HTERT RPE-1 (cell line): ENCODE data around the gene MRPL18.
"Not testable (repeated sequence)": the region's sequence is repeated elsewhere in the genome, so short reads cannot be mapped to it uniquely, and the experiment has no call there.

Source experiments
- in situ Hi-C: fragments of 300-500 bp; cut with MboI; formaldehyde crosslinking; loops from 4 replicates; pipeline ENCODE4 v1.14.3; 2020; ENCODE audit warnings: low sequenced_read_pairs

The MRPL18 gene

DNA sequence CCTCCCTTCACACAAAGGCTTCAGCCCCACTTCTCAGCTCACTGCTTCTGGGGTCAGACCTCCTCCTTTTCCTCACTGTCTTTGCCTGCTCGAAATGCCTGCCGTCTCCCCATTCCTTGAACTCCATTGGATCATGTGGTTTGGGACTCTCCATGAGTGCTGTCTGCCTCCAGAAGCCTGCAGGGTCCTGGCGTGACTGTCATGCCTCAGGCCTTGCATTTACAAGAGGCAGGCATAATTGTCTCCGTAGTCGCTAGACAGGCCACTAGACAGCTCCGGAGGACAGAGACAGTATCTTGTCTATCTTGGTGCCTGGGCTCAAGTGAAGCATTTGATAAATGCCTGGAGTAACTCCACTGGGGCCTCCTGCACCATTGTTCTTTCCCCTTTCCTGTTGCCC, 25.1 kb downstream of the MRPL18 start:
- in situ Hi-C loops: no loop called here

DNA sequence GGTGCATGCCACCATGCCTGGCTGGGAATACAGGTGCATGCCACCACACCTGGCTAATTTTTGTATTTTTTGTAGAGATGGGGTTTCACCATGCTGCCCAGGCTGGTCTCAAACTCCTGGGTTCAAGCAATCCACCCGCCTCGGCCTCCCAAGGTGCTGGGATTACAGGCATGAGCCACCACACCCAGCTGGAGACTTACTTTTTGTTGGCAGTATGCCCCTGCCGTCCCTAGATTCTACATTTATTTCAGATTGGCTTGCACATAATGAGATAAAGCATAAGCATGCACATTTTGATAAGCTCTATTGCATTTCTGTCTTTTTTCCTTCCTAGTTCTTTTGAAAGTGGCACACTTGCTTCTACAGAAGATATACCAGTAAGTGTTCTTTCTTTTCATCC, 26.5 kb downstream of the MRPL18 start:
- in situ Hi-C loops: not testable (repeated sequence)

GRCh38 chr6:159817951-159818739, 27.9 kb downstream of the MRPL18 start:
- in situ Hi-C loops: no loop called here

DNA sequence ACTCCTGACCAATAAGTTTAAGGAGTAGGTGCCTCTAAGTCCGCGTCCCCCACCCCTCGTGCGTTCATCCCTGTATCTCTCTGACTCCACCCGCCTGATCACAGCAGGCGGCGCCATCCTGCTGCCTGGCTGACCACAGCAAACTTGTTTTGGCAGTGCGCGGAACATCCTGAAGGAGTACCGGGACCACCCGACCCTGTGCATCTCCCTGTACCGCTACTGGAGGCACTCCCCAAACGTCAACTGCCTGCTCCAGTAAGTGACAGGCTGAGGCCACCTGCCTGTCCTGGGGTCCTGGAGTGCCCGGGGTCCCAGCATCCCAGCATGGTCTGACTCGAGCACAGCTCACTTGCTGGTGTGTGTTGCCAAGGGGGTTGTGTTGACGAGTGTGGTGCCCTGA, 28.8 kb downstream of the MRPL18 start:
- in situ Hi-C loops: no loop called here

DNA sequence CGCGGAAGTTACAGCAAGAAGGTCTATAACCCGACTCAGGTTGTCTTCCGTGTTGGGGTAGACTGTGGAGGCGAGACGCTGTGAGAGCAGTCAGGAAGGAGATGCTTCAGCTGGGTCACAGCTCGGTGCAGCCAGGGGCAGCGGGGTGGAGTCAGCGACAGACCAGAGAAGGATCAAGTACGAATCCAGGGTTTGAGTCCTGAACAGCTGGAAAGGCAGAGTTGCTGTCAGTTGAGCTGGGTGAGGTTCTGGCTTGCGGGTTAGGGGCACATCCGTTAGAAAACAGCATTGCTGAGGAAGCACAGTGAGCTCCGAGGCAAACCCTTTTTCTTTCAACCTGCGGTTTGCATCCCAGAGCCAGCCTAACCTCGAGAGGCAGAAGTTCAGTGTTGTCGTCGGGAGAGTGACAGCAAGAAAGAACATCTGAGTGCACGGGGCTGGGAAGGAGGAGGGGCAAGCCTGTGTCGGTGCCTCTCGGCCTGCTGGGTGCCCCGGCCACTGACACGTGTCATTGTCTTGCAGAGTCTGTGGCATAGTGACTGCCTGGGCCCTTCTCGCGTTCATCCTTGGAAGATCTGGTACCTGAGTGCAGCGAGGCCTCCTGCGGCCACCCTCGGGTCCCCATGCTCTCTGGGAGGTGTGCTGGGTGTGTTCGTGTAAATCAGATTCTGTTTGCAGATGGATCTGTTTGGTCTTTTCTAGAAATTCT, 29.8 kb downstream of the MRPL18 start:
- in situ Hi-C loops: no loop called here

DNA sequence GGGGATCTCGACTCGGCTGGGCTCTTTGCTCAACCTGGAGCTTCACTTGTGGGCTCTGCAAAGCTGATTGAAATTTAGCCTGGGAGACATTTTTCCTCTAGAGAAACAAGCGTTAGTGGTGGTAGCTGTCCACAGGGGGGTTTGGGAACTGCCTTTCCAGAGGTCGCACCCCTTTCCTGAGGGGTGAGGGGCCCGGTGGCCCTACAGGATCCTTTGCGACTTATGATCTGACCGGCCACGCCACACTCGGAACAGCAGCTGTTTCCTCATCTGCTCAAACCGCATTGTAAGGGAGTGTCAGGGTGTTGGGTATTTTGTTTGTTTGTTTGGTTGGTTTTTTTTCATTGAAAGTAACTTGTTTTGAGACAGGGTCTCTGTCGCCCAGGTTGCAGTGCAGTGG, 30.9 kb downstream of the MRPL18 start:
- in situ Hi-C loops: no loop called here

GRCh38 chr6:159821726-159822125, 31.5 kb downstream of the MRPL18 start:
- in situ Hi-C loops: no loop called here

DNA sequence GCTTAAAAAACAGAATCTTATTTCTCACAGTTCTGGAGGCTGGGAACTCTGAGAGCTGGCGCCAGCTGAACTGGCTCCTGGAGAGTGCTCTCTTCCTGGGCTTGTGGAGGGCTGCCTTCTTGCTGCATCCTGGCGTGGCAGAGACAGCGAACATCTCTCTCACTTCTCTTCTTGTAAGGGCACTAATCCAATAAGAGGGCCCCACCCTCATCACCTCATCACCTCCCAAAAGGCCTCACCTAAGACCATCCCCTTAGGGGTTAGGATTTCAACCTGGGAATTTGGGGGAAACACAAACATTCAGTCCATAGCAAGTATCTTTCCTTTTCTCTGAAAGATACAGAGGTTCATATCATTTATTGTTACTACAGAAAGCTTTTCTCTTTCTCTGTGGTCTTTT, 33.7 kb downstream of the MRPL18 start:
- in situ Hi-C loops: no loop called here

DNA sequence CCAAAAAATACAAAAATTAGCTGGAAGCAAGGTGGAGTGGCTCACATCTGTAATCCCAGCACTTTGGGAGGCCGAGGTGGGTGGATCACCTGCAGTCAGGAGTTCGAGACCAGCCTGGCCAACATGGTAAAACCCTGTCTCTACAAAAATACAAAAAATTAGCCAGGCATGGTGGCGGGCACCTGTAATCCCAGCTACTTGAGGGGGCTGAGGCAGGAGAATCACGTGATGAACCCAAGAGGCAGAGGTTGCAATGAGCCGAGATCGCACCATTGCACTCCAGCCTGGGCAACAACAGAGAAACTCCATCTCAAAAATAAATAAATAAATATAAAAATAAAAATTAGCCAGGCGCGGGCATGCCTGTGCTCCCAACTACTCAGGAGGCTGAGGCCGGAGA, 34.4 kb downstream of the MRPL18 start:
- in situ Hi-C loops: not testable (repeated sequence)

- in situ Hi-C loops: no loop called here
Measured at GRCh38 chr6:159826004-159826403, 35.7 kb downstream of the MRPL18 start.

DNA sequence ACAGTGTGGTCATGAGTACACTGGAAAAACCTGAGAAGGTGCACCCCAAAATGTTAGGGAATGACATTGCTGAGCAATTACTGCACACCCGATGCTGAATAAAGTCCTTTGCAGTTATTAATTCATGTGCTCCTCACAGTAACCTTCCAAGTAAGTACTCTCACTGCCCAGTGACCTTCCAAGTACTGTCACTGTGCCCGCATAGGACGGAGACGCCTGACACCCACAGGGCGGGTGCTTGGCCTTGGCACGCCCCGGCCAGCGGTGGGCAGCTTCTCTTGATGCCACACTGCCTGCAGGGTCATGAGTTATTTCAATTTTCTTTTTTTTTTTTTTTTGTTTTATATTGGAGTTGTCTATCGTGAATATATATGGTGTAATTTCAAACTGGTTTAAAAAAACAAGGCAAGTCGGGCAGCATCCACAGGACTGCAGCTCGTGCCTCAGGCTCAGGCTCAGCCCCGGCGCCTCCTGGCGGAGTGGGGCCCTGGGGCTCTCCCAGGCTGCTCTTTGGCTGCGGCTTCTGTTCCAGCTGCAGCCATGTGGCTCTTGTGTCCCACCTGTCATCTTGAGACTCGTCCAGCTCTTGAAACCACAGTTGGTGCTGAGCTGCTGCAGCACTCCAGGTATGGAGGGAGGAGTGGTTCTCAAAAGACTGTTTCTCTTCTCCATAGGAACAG, 36.8 kb downstream of the MRPL18 start:
- in situ Hi-C loops: no loop called here

- in situ Hi-C loops: no loop called here
Measured at GRCh38 chr6:159828074-159828473, 37.8 kb downstream of the MRPL18 start.

GRCh38 chr6:159829526-159829925, 39.3 kb downstream of the MRPL18 start:
- in situ Hi-C loops: no loop called here

DNA sequence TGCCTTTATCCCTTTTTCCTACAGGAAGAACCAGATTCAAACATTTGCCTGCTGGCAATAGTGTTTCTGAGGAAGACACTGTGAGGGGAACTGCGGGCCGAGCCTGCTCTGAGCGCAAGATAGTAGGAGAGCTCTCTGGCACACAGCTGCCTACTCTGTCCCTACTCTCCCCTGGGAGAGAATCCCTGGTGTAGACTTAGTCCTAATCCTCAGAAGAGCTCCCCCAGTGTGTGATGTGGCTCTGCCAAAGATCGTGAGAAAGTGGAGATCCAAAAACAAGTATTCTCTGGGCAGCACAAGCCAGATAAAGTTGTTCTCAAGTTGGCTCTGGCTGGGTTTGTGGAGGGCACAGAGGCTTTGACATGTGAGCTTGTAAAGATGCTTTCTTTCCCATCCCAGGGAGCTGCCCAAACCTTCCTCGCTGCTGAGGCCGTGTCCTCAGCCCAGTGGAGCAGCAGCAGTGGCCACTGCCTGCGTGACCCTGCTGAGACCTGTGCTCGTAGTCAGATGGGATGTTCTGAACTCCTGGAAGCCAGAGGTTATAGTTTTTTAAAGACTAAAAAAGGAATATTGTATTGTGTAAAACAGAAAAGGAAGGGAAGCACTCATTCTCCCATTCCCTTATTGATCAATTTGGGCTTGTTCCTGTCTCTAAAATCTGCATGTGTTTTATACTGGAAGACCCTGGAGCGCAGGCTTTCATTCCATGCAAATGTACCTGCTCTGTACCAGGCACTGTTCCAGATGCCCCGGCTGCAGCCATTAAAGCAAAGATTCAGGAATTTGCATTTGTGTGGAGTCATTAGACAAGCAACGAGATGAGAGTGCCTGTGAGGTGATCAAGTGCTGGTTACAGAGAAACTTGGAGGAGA, 40.5 kb downstream of the MRPL18 start:
- in situ Hi-C loops: no loop called here

DNA sequence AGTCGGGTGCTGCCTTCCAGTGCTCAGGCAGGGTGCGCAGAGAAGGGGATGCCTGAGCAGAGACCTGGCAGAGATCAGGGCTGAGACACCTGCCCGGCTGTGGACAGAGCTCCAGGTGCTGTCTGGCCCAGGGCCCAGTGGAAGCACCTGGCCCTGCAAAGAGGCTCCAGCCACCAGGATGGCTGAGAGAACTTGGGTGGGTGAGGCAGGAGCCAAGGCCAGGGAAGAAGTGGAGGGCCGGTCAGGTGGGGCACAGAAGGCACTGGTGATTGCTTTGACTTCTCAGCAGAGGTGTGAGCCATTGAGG, 41.1 kb downstream of the MRPL18 start:
- in situ Hi-C loops: no loop called here

DNA sequence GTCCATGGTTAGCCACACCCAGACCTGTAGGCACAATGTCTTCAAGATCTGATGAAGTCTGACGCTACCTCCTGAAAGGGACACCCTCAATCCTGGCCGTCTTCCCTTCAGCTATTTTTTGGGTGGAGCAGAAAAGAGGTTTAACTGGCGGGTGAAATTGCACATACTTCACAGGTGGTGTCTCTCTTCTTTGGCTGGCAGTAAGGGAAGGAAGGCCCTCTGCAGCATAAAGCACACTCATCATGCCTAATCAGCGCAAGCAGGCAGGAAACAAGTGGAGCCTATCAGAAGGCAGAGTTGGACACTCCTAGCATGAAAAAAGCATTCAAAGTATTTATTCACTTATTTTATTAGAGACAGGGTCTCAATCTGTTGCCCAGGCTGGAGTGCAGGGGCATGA, 42.7 kb downstream of the MRPL18 start:
- in situ Hi-C loops: no loop called here

DNA sequence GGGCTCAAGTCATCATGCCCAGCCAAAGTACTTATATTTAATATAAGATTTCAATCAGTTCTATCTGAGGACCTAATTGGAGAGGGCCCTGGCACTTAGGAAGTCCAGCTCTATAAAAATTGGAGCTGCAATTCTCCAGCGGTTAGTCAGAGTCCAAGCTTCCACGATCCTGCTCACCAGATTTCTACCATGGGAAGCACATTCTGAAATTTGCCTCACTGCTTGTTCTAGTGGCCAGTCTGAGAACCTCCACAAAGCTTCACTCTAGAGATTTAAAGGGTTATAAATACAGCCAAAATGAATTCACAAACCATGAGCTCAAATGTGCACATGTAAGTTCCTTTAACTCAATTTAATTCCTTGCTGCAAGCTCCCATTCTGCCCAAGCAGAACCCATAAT, 43.3 kb downstream of the MRPL18 start:
- in situ Hi-C loops: no loop called here

DNA sequence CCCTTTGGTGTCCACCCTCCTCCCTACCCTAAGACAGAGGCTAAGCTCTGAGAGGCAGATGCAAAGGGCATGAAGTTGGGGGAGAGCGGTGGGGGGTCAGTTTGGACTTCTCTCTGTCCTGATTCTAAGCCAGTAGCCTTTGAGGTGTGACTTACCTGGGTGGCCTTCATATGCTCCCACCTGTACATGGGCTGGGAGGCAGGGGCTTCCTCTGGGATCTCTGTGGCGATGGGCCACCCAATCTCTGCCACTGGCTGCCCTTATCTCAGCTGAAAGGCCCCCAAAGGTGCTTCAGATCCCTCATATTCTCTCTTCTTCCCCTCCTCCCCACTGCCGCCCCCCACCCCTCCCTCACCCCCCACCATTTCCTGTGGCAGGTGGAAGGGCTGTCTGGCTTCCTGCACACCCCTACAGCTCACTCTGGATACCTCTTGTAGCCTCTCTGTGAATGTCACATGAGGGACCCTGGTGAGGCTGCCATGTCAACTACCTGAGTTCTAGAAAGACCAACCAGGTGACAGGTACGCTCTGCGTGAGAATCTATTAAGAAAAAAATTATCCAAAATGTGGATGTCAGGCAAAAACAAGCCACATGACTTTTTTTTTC, 43.8 kb downstream of the MRPL18 start:
- in situ Hi-C loops: no loop called here

DNA sequence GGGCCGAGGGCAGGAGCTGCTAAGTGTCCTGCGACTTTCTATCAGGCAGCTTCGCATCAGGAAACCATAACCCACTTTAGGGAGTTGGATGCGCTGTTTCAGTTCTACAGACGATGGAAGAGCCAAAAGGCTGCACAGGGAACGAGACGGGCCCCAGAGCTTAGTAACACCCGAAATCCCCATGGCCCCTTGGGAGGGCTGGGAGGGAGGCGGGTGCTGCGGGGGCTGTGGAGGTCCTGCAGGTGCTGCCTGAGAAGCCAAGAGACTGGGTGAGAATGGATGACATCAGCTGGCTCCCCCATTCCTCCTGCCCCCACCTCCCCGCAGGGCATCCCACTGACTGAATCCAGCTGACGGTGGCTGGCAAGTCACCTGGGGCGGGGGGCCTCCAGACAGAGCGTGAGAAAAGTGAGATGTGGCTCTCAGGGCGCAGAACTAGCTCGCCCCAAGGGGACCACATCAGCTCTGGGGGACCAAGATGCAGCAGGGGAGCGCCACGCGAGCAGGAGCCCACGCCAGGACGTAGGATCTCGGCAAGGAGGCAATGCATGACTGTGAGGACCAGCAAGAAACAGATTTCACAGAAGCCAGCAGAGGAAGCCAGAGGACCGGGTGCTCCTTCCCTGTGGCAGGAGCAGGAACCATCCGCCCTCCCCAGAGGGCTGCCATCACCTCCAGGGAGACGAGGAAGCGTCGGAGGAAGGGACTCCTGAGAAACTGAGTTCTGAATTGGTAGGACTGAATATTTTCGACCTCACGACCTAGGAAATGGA, 46.6 kb downstream of the MRPL18 start:
- in situ Hi-C loops: no loop called here

DNA sequence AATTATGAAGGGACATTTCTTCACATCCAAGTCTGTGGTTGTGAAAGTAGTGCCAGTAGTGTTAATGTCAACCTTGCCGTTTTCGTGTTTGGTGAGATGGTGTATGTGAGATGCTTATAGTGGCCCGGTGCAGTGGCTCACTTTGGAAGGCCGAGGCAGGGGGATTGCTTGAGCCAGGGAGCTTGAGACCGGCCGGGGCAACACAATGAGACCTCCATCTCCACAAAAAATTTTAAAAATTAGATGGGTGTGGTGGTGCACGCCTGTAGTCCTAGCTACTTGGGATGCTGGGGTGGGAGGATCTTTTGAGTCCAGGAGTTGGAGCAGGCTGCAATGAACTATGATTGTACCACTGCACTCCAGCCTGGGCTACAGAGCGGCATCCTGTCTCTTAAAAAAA, 47.2 kb downstream of the MRPL18 start:
- in situ Hi-C loops: no loop called here
